Stimulated activated effector memory CD8-positive, alpha-beta T cell treated with anti-CD3 and anti-CD28 coated beads, Interleukin-12 subunit alpha, Interleukin-12 subunit beta, amount 100 ng/mL, for 72 hours (primary cell): ENCODE measurements around the gene KLHDC8B.
A peak's percentile ranks its signal among the peaks of the same experiment; 100 is the strongest.

Source experiments
- ATAC-seq: fragments of 150-1000 bp; cut with Tn5 transposase; 2 replicates; pipeline ENCODE4 v1.10.0; 2021
- DNase-seq, 2 donors: peaks; one replicate each; pipeline ENCODE4 v3.0.0; 2021 to 2022; ENCODE audit warnings: low spot score in 2 of 2
- H3K27ac Mint-ChIP-seq: one replicate; pipeline ENCODE4 v1.8.0; 2022; ENCODE audit warnings: mild to moderate bottlenecking, mixed read lengths
- H3K36me3 Mint-ChIP-seq: one replicate; pipeline ENCODE4 v1.8.0; 2022; ENCODE audit warnings: mild to moderate bottlenecking, mixed read lengths
- H3K4me1 Mint-ChIP-seq: one replicate; pipeline ENCODE4 v1.8.0; 2022; ENCODE audit warnings: mixed read lengths
- H3K4me3 Mint-ChIP-seq: one replicate; pipeline ENCODE4 v1.8.0; 2022; ENCODE audit warnings: mild to moderate bottlenecking, mixed read lengths
- H3K9me3 Mint-ChIP-seq: one replicate; pipeline ENCODE4 v1.8.0; 2022; ENCODE audit warnings: mixed read lengths

KLHDC8B gene

GRCh38 chr3:49166752-49167556 is 4.4 kb upstream of the KLHDC8B start:
- ATAC-seq: no peak
- peak overlapping the region; percentile 92 for H3K4me3 Mint-ChIP-seq
- peaks cover 22% of the 10 kb centered on the region for H3K36me3 Mint-ChIP-seq
- H3K4me1 Mint-ChIP-seq: peaks cover 46% of the 10 kb centered on the region
- DNase-seq: no peak
- peak overlapping the region; percentile 95 for H3K27ac Mint-ChIP-seq
- H3K9me3 Mint-ChIP-seq: no peaks in the 10 kb centered on the region

GRCh38 chr3:49170744-49171118 is 667 bp upstream of the KLHDC8B start:
- Mint-ChIP-seq H3K36me3 (no peaks in the 10 kb centered on the region), H3K9me3 (no peaks in the 10 kb centered on the region)
- ATAC-seq: no peak

GRCh38 chr3:49171775-49172500 is 540 bp downstream of the KLHDC8B start:
- ATAC-seq (no peak), DNase-seq (no peak)
- Mint-ChIP-seq H3K36me3 (no peaks in the 10 kb centered on the region), H3K9me3 (no peaks in the 10 kb centered on the region), H3K4me3 (peak overlapping the region; percentile 74), H3K27ac (peak overlapping the region; percentile 89), H3K4me1 (peaks cover 15% of the 10 kb centered on the region)

More at GRCh38 chr3:49170744-49171118, 667 bp upstream of the KLHDC8B start:
- no peak for DNase-seq
- Mint-ChIP-seq H3K4me3 (peak overlapping the region; percentile 74), H3K27ac (peak overlapping the region; percentile 89), H3K4me1 (peaks cover 15% of the 10 kb centered on the region)

GRCh38 chr3:49172551-49173041 is 1.2 kb downstream of the KLHDC8B start:
- no peaks in the 10 kb centered on the region for H3K36me3 Mint-ChIP-seq
- peaks cover 15% of the 10 kb centered on the region for H3K4me1 Mint-ChIP-seq
- no peaks in the 10 kb centered on the region for H3K9me3 Mint-ChIP-seq
- DNase-seq: no peak
- peak overlapping the region; percentile 89 for H3K27ac Mint-ChIP-seq
- ATAC-seq: no peak
- peak overlapping the region; percentile 74 for H3K4me3 Mint-ChIP-seq

- no peaks in the 10 kb centered on the region for H3K36me3 Mint-ChIP-seq
- peaks cover 15% of the 10 kb centered on the region for H3K4me1 Mint-ChIP-seq
- no peak overlapping the region for H3K4me3 Mint-ChIP-seq
- H3K9me3 Mint-ChIP-seq: no peaks in the 10 kb centered on the region
- ATAC-seq: no peak
- H3K27ac Mint-ChIP-seq: peak overlapping the region; percentile 34
- no peak for DNase-seq
These were observed 1.9 kb downstream of the KLHDC8B start for GRCh38 chr3:49173116-49173791.

GRCh38 chr3:49173792-49174170 is 2.4 kb downstream of the KLHDC8B start:
- ATAC-seq (no peak), DNase-seq (no peak)
- H3K4me3 Mint-ChIP-seq: no peak overlapping the region
- peak overlapping the region; percentile 34 for H3K27ac Mint-ChIP-seq
- no peaks in the 10 kb centered on the region for H3K36me3 Mint-ChIP-seq
- no peaks in the 10 kb centered on the region for H3K9me3 Mint-ChIP-seq
- peaks cover 15% of the 10 kb centered on the region for H3K4me1 Mint-ChIP-seq

- Mint-ChIP-seq H3K9me3 (no peaks in the 10 kb centered on the region), H3K4me3 (no peak overlapping the region), H3K36me3 (no peaks in the 10 kb centered on the region), H3K4me1 (peaks cover 15% of the 10 kb centered on the region), H3K27ac (no peak overlapping the region)
- DNase-seq: no peak
- ATAC-seq: no peak
These were observed 3.1 kb downstream of the KLHDC8B start for GRCh38 chr3:49174397-49174985.

- no peak for ATAC-seq
- Mint-ChIP-seq H3K4me3 (no peak overlapping the region), H3K9me3 (no peaks in the 10 kb centered on the region), H3K27ac (no peak overlapping the region), H3K4me1 (peaks cover 13% of the 10 kb centered on the region), H3K36me3 (no peaks in the 10 kb centered on the region)
- DNase-seq: no peak
These were observed 4.1 kb downstream of the KLHDC8B start for GRCh38 chr3:49175530-49175929.

- DNase-seq (no peak), ATAC-seq (no peak)
- Mint-ChIP-seq H3K36me3 (no peaks in the 10 kb centered on the region), H3K4me3 (no peak overlapping the region), H3K9me3 (no peaks in the 10 kb centered on the region), H3K27ac (no peak overlapping the region), H3K4me1 (peaks cover 2% of the 10 kb centered on the region)
These were observed 5.7 kb downstream of the KLHDC8B start for GRCh38 chr3:49177073-49177472.

GRCh38 chr3:49180116-49180515 is 8.7 kb downstream of the KLHDC8B start:
- no peaks in the 10 kb centered on the region for H3K36me3 Mint-ChIP-seq
- H3K4me1 Mint-ChIP-seq: no peaks in the 10 kb centered on the region
- no peak for ATAC-seq
- H3K27ac Mint-ChIP-seq: no peak overlapping the region
- no peaks in the 10 kb centered on the region for H3K9me3 Mint-ChIP-seq
- DNase-seq: no peak
- no peak overlapping the region for H3K4me3 Mint-ChIP-seq

- H3K9me3 Mint-ChIP-seq: no peaks in the 10 kb centered on the region
- no peaks in the 10 kb centered on the region for H3K4me1 Mint-ChIP-seq
- no peak overlapping the region for H3K4me3 Mint-ChIP-seq
- DNase-seq (no peak), ATAC-seq (no peak)
- H3K27ac Mint-ChIP-seq: no peak overlapping the region
- no peaks in the 10 kb centered on the region for H3K36me3 Mint-ChIP-seq
These were observed 10.0 kb downstream of the KLHDC8B start for GRCh38 chr3:49181351-49181750.

- DNase-seq: no peak
- no peak for ATAC-seq
- Mint-ChIP-seq H3K36me3 (no peaks in the 10 kb centered on the region), H3K4me1 (no peaks in the 10 kb centered on the region), H3K27ac (no peak overlapping the region), H3K4me3 (no peak overlapping the region), H3K9me3 (no peaks in the 10 kb centered on the region)
These were observed 11.3 kb downstream of the KLHDC8B start for GRCh38 chr3:49182682-49183081.

- no peaks in the 10 kb centered on the region for H3K4me1 Mint-ChIP-seq
- no peaks in the 10 kb centered on the region for H3K9me3 Mint-ChIP-seq
- H3K36me3 Mint-ChIP-seq: no peaks in the 10 kb centered on the region
- ATAC-seq (no peak), DNase-seq (no peak)
- no peak overlapping the region for H3K4me3 Mint-ChIP-seq
- H3K27ac Mint-ChIP-seq: no peak overlapping the region
These were observed 12.5 kb downstream of the KLHDC8B start for GRCh38 chr3:49183873-49184272.

- no peaks in the 10 kb centered on the region for H3K4me1 Mint-ChIP-seq
- no peaks in the 10 kb centered on the region for H3K36me3 Mint-ChIP-seq
- ATAC-seq (no peak), DNase-seq (no peak)
- H3K9me3 Mint-ChIP-seq: no peaks in the 10 kb centered on the region
- H3K4me3 Mint-ChIP-seq: no peak overlapping the region
- H3K27ac Mint-ChIP-seq: no peak overlapping the region
These were observed 20.3 kb downstream of the KLHDC8B start for GRCh38 chr3:49191741-49192140.

- no peak for ATAC-seq
- no peaks in the 10 kb centered on the region for H3K4me1 Mint-ChIP-seq
- no peaks in the 10 kb centered on the region for H3K36me3 Mint-ChIP-seq
- no peak overlapping the region for H3K4me3 Mint-ChIP-seq
- no peak overlapping the region for H3K27ac Mint-ChIP-seq
- H3K9me3 Mint-ChIP-seq: no peaks in the 10 kb centered on the region
- DNase-seq: no peak
These were observed 26.8 kb downstream of the KLHDC8B start for GRCh38 chr3:49198161-49198560.
